Astrocyte (in vitro differentiated cells and primary cell): ENCODE results near the gene FER. TPM values are rescaled to one million over a fixed set of nuclear protein-coding genes. Genes with fewer than 3 reads are reported as not detected.

Source experiments
- DNase-seq: peaks from one replicate; pipeline ENCODE4 v3.0.0-alpha.2; 2010; ENCODE audit warnings: low read depth
- FAIRE-seq: peaks from 2 replicates; lab custom pipeline; 2011; peaks lifted over from hg19 to GRCh38; lab: Jason Lieb, UNC
- H2AFZ ChIP-seq: 2 replicates; pipeline ENCODE4 v1.6.0; 2012; ENCODE audit warnings: low read depth, low read length, inconsistent platforms
- H3K27ac ChIP-seq: 2 replicates; pipeline ENCODE4 v1.5.1; 2011; ENCODE audit warnings: low read depth, low read length, inconsistent platforms
- H3K27me3 ChIP-seq: 2 replicates; pipeline ENCODE4 v1.6.0; 2011; ENCODE audit warnings: low read length, inconsistent platforms; ENCODE audit not compliant: insufficient read depth
- H3K36me3 ChIP-seq: 2 replicates; pipeline ENCODE4 v1.5.1; 2011; ENCODE audit warnings: low read length, inconsistent platforms; ENCODE audit not compliant: insufficient read depth
- H3K4me1 ChIP-seq: 2 replicates; pipeline ENCODE4 v1.5.1; 2011; ENCODE audit warnings: low read length, inconsistent platforms; ENCODE audit not compliant: insufficient read depth
- H3K4me2 ChIP-seq: 2 replicates; pipeline ENCODE4 v1.6.0; 2012; ENCODE audit warnings: low read length, inconsistent platforms
- H3K4me3 ChIP-seq: 2 replicates; pipeline ENCODE4 v1.5.1; 2011; ENCODE audit warnings: low read depth, mild to moderate bottlenecking, low read length, inconsistent platforms; ENCODE audit not compliant: insufficient read depth
- H3K79me2 ChIP-seq: 2 replicates; pipeline ENCODE4 v1.6.0; 2012; ENCODE audit warnings: mild to moderate bottlenecking, low read length, inconsistent platforms; ENCODE audit not compliant: insufficient read depth
- H3K9ac ChIP-seq: 2 replicates; pipeline ENCODE4 v1.6.0; 2012; ENCODE audit warnings: mild to moderate bottlenecking, low read length, inconsistent platforms
- H3K9me3 ChIP-seq: 2 replicates; pipeline ENCODE4 v1.5.1; 2012; ENCODE audit warnings: low read depth, mild to moderate bottlenecking, low read length, inconsistent platforms; ENCODE audit not compliant: insufficient read depth
- H4K20me1 ChIP-seq: 2 replicates; pipeline ENCODE4 v1.6.0; 2012; ENCODE audit warnings: low read length, inconsistent platforms; ENCODE audit not compliant: insufficient read depth
- H3K27ac Mint-ChIP-seq: one replicate; pipeline ENCODE4 v1.8.0; 2021; ENCODE audit warnings: mild to moderate bottlenecking, mixed read lengths; ENCODE audit not compliant: unreplicated experiment
- H3K27me3 Mint-ChIP-seq: one replicate; pipeline ENCODE4 v1.8.0; 2021; ENCODE audit warnings: low read depth, mixed read lengths; ENCODE audit not compliant: unreplicated experiment
- H3K36me3 Mint-ChIP-seq: one replicate; pipeline ENCODE4 v1.8.0; 2021; ENCODE audit warnings: low read depth, mixed read lengths; ENCODE audit not compliant: unreplicated experiment
- H3K4me1 Mint-ChIP-seq: one replicate; pipeline ENCODE4 v1.8.0; 2021; ENCODE audit warnings: low read depth, mixed read lengths; ENCODE audit not compliant: unreplicated experiment
- H3K4me3 Mint-ChIP-seq: one replicate; pipeline ENCODE4 v1.8.0; 2021; ENCODE audit warnings: mild to moderate bottlenecking, moderate library complexity, mixed read lengths; ENCODE audit not compliant: unreplicated experiment
- H3K9me3 Mint-ChIP-seq: one replicate; pipeline ENCODE4 v1.8.0; 2021; ENCODE audit warnings: mild to moderate bottlenecking, mixed read lengths; ENCODE audit not compliant: unreplicated experiment
- CTCF ChIP-seq: IDR thresholded peaks from 2 replicates; pipeline ENCODE4 v1.5.1; 2011; ENCODE audit warnings: low read depth, mild to moderate bottlenecking, inconsistent platforms, low read length, moderate library complexity; ENCODE audit not compliant: insufficient read depth
- EZH2 ChIP-seq: IDR thresholded peaks from 2 replicates; pipeline ENCODE4 v1.6.1; 2012; ENCODE audit warnings: mild to moderate bottlenecking, low read length, inconsistent platforms; ENCODE audit not compliant: insufficient read depth
- total RNA-seq: library from RNA; stranded (reverse); gene quantifications from 2 replicates; pipeline ENCODE4 v1.2.1, GENCODE V29; 2021

The FER gene
- total RNA-seq, 1 donor from 2014 or later, result 21.6 TPM

DNA sequence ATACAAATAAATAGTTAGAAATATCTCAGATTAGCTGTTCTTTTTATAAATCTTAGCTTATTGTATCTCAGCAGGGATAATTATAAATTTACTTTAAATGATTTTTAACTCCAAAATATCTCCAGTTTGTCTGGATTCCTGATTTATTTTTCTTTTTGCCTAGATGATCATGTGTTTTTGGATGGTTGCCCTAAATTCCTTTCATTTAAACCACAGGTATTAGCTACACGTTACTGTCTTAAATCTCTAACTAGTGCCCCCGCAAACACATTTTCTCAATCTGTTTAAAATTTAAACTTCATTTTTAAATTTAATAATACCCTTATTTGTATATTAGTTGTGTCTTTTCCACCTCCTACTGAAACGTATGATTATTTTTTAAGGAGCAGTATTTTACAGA lies 5.6 kb downstream of the FER start:
- FAIRE-seq, result no peak
- Mint-ChIP-seq H3K27ac (no peak overlapping the region), H3K27me3 (no peaks in the 10 kb centered on the region)

DNA sequence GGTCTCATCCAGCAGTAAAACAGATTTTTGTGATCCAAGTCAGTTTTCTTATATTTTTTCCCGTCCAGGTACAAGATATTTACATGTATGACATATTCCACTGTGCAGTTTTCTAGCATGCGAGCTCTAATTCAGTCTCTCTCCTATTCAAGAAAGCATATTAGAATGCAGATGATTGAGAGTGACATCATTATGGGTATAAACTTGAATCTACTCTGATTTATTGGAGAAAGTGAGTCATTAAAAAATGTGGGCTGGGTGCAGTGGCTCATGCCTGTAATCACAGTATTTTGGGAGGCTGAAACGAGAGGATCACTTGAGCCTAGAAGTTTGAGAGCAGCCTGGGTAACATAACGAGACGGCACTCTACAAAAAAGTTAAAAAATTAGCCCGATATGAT lies 6.2 kb downstream of the FER start:
- DNase-seq (peak; percentile 83), FAIRE-seq (no peak)
- H4K20me1 ChIP-seq, result peaks cover 5% of the 10 kb centered on the region
- peaks cover 90% of the 10 kb centered on the region for H3K79me2 ChIP-seq
- peaks cover 22% of the 10 kb centered on the region for H3K4me1 ChIP-seq
- H3K9ac ChIP-seq, result peak overlapping the region; percentile 62
- no peaks in the 10 kb centered on the region for H3K9me3 ChIP-seq
- H3K27ac Mint-ChIP-seq, result peak overlapping the region; percentile 48
- peak overlapping the region; percentile 22 for H3K4me3 ChIP-seq
- H3K27me3 Mint-ChIP-seq, result no peaks in the 10 kb centered on the region
- H3K27me3 ChIP-seq, result no peaks in the 10 kb centered on the region
- H3K4me3 Mint-ChIP-seq, result no peak overlapping the region
- no peaks in the 10 kb centered on the region for H3K36me3 ChIP-seq
- peaks cover 11% of the 10 kb centered on the region for H3K4me1 Mint-ChIP-seq
- H3K4me2 ChIP-seq, result peak overlapping the region; percentile 75
- TF ChIP-seq CTCF (no peak), EZH2 (no peak)
- no peak overlapping the region for H2AFZ ChIP-seq
- peak overlapping the region; percentile 88 for H3K27ac ChIP-seq
- H3K9me3 Mint-ChIP-seq, result no peaks in the 10 kb centered on the region
- H3K36me3 Mint-ChIP-seq, result no peaks in the 10 kb centered on the region

More for the DNA sequence above, 5.6 kb downstream of the FER start:
- Histone ChIP-seq H3K4me2 (peak overlapping the region; percentile 75), H2AFZ (no peak overlapping the region), H4K20me1 (no peaks in the 10 kb centered on the region), H3K4me1 (peaks cover 22% of the 10 kb centered on the region), H3K27ac (peak overlapping the region; percentile 88), H3K4me3 (peak overlapping the region; percentile 22), H3K36me3 (no peaks in the 10 kb centered on the region), H3K9ac (peak overlapping the region; percentile 62), H3K9me3 (no peaks in the 10 kb centered on the region), H3K79me2 (peaks cover 85% of the 10 kb centered on the region), H3K27me3 (no peaks in the 10 kb centered on the region)
- peak; percentile 70 for DNase-seq
- Mint-ChIP-seq H3K36me3 (no peaks in the 10 kb centered on the region), H3K4me3 (no peak overlapping the region), H3K9me3 (no peaks in the 10 kb centered on the region), H3K4me1 (peaks cover 11% of the 10 kb centered on the region)
- TF ChIP-seq EZH2 (no peak), CTCF (no peak)

- H3K27me3 ChIP-seq, result no peaks in the 10 kb centered on the region
- no peak for DNase-seq
- no peaks in the 10 kb centered on the region for H3K9me3 ChIP-seq
- H3K27me3 Mint-ChIP-seq, result no peaks in the 10 kb centered on the region
- H3K27ac ChIP-seq, result no peak overlapping the region
- H3K36me3 Mint-ChIP-seq, result peaks cover 4% of the 10 kb centered on the region
- H3K4me3 Mint-ChIP-seq, result no peak overlapping the region
- peaks cover 5% of the 10 kb centered on the region for H3K4me1 Mint-ChIP-seq
- no peak overlapping the region for H3K4me3 ChIP-seq
- peaks cover 3% of the 10 kb centered on the region for H3K9me3 Mint-ChIP-seq
- H3K9ac ChIP-seq, result no peak overlapping the region
- no peaks in the 10 kb centered on the region for H3K36me3 ChIP-seq
- no peak for TF ChIP-seq CTCF
- TF ChIP-seq EZH2, result no peak
- no peak overlapping the region for H3K4me2 ChIP-seq
- no peak overlapping the region for H2AFZ ChIP-seq
- H3K27ac Mint-ChIP-seq, result no peak overlapping the region
- H3K4me1 ChIP-seq, result no peaks in the 10 kb centered on the region
- peaks cover 16% of the 10 kb centered on the region for H4K20me1 ChIP-seq
- peaks cover 74% of the 10 kb centered on the region for H3K79me2 ChIP-seq
- no peak for FAIRE-seq
Observed at GRCh38 chr5:108760512-108760911, 12.8 kb downstream of the FER start.
